Mesodermal cell (in vitro differentiated cells): ENCODE measurements around the gene SLC16A6.
"Not testable (repeated sequence)": the region's sequence is repeated elsewhere in the genome, so short reads cannot be mapped to it uniquely, and the experiment has no call there.

Experiments used
- H3K27ac ChIP-seq: 2 replicates; pipeline ENCODE4 v1.7.0; 2013; ENCODE audit warnings: mild to moderate bottlenecking, low read depth, low read length, moderate library complexity; ENCODE audit not compliant: severe bottlenecking
- H3K36me3 ChIP-seq: 2 replicates; pipeline ENCODE4 v1.7.1; 2013; ENCODE audit warnings: mild to moderate bottlenecking, low read length, moderate library complexity; ENCODE audit not compliant: control insufficient read depth, insufficient read depth
- H3K4me1 ChIP-seq: one replicate; pipeline ENCODE4 v1.7.1; 2013; ENCODE audit warnings: mild to moderate bottlenecking, low read length; ENCODE audit not compliant: insufficient read depth, control insufficient read depth, poor library complexity, severe bottlenecking
- H3K4me3 ChIP-seq: 2 replicates; pipeline ENCODE4 v1.7.0; 2013; ENCODE audit warnings: low read length, control low read depth, mild to moderate bottlenecking; ENCODE audit not compliant: insufficient read depth, poor library complexity, severe bottlenecking; ENCODE audit errors: extremely low read depth
- H3K9me3 ChIP-seq: 2 replicates; pipeline ENCODE4 v1.7.1; 2013; ENCODE audit warnings: mild to moderate bottlenecking, low read length, moderate library complexity; ENCODE audit not compliant: control insufficient read depth
- WGBS, 2 experiments: methylation state at CpG; one replicate each; pipeline ENCODE4 v1.1.5; 2013; ENCODE audit warnings: missing lambda C conversion rate in 2 of 2; ENCODE audit not compliant: insufficient coverage in 2 of 2; 5-methylcytosine and 5-hydroxymethylcytosine counted together

Gene SLC16A6

GRCh38 chr17:68259648-68259951 is 31.3 kb downstream of the SLC16A6 start:
- not testable (repeated sequence) for H3K9me3 ChIP-seq, H3K27ac ChIP-seq, H3K4me1 ChIP-seq, H3K4me3 ChIP-seq
- no CpG with 5 or more reads among the region's 3 CpGs for WGBS, 2 experiments
- H3K36me3 ChIP-seq = peaks cover 27% of the 10 kb centered on the region

- not testable (repeated sequence) for H3K4me1 ChIP-seq, H3K27ac ChIP-seq, H3K9me3 ChIP-seq, H3K4me3 ChIP-seq
- 6 to 14% methylated on average over 10 to 17 of the region's 44 CpGs for WGBS, 2 experiments
- H3K36me3 ChIP-seq = peaks cover 28% of the 10 kb centered on the region
These were observed 31.9 kb downstream of the SLC16A6 start for GRCh38 chr17:68258890-68259647.

GRCh38 chr17:68257934-68258333 is 33.0 kb downstream of the SLC16A6 start:
- Histone ChIP-seq H3K4me1 (no peaks in the 10 kb centered on the region), H3K4me3 (no peak overlapping the region), H3K36me3 (peaks cover 28% of the 10 kb centered on the region), H3K27ac (no peak overlapping the region), H3K9me3 (no peaks in the 10 kb centered on the region)

GRCh38 chr17:68256701-68257100 is 34.2 kb downstream of the SLC16A6 start:
- not testable (repeated sequence) for H3K9me3 ChIP-seq, H3K27ac ChIP-seq, H3K4me1 ChIP-seq, H3K4me3 ChIP-seq
- 93 to 100% methylated on average over 3 to 4 of the region's 5 CpGs for WGBS, 2 experiments
- peaks cover 37% of the 10 kb centered on the region for H3K36me3 ChIP-seq

GRCh38 chr17:68255731-68256538 is 35.0 kb downstream of the SLC16A6 start:
- 82 to 94% methylated on average over 2 to 4 of the region's 5 CpGs for WGBS, 2 experiments
- Histone ChIP-seq H3K36me3 (peaks cover 45% of the 10 kb centered on the region), H3K27ac (no peak overlapping the region)

GRCh38 chr17:68255151-68255550 is 35.8 kb downstream of the SLC16A6 start:
- WGBS, 2 experiments = 100% methylated on average over 2 to 3 of the region's 4 CpGs
- H3K27ac ChIP-seq = no peak overlapping the region
- H3K9me3 ChIP-seq = no peaks in the 10 kb centered on the region
- H3K4me3 ChIP-seq = no peak overlapping the region
- no peaks in the 10 kb centered on the region for H3K4me1 ChIP-seq
- H3K36me3 ChIP-seq = peaks cover 49% of the 10 kb centered on the region

More at GRCh38 chr17:68255731-68256538, 35.0 kb downstream of the SLC16A6 start:
- Histone ChIP-seq H3K9me3 (no peaks in the 10 kb centered on the region), H3K4me3 (no peak overlapping the region), H3K4me1 (no peaks in the 10 kb centered on the region)

- not testable (repeated sequence) for H3K27ac ChIP-seq, H3K4me1 ChIP-seq, H3K4me3 ChIP-seq, H3K9me3 ChIP-seq
- 92 to 93% methylated on average over 5 to 6 of the region's 7 CpGs for WGBS, 2 experiments
- peaks cover 52% of the 10 kb centered on the region for H3K36me3 ChIP-seq
These were observed 37.5 kb downstream of the SLC16A6 start for GRCh38 chr17:68253426-68253825.

- Histone ChIP-seq H3K36me3 (peaks cover 23% of the 10 kb centered on the region), H3K4me1 (peaks cover 5% of the 10 kb centered on the region), H3K27ac (no peak overlapping the region), H3K9me3 (no peaks in the 10 kb centered on the region), H3K4me3 (no peak overlapping the region)
- WGBS, 2 experiments = 94 to 96% methylated on average over 3 to 5 of the region's 7 CpGs
These were observed 41.6 kb downstream of the SLC16A6 start for GRCh38 chr17:68249354-68249765.

GRCh38 chr17:68248891-68249290 is 42.0 kb downstream of the SLC16A6 start:
- Histone ChIP-seq H3K9me3 (no peaks in the 10 kb centered on the region), H3K36me3 (peaks cover 23% of the 10 kb centered on the region), H3K27ac (no peak overlapping the region), H3K4me3 (peak overlapping the region; percentile 77), H3K4me1 (peaks cover 5% of the 10 kb centered on the region)
- 92 to 93% methylated on average over 3 to 4 of the region's 5 CpGs for WGBS, 2 experiments

GRCh38 chr17:68248199-68248825 is 42.6 kb downstream of the SLC16A6 start:
- H3K9me3 ChIP-seq = no peaks in the 10 kb centered on the region
- H3K27ac ChIP-seq = peak overlapping the region; percentile 66
- 0 to 15% methylated on average over 5 to 7 of the region's 19 CpGs for WGBS, 2 experiments
- H3K4me3 ChIP-seq = peak overlapping the region; percentile 77
- H3K36me3 ChIP-seq = peaks cover 23% of the 10 kb centered on the region
- H3K4me1 ChIP-seq = peaks cover 5% of the 10 kb centered on the region
